Adipocyte (in vitro differentiated cells): ENCODE results near the gene SUFU.
"Not testable (repeated sequence)": the region's sequence is repeated elsewhere in the genome, so short reads cannot be mapped to it uniquely, and the experiment has no call there.

ENCODE experiments used
- DNase-seq: peaks from one replicate; pipeline ENCODE4 v3.0.0-alpha.2; 2015; ENCODE audit warnings: low read depth
- H3K27me3 ChIP-seq: replicated peaks from 2 replicates; pipeline ENCODE4 v1.7.0; 2013; ENCODE audit warnings: mild to moderate bottlenecking, low read length, moderate library complexity; ENCODE audit not compliant: control insufficient read depth, insufficient read depth
- H3K36me3 ChIP-seq: 2 replicates; pipeline ENCODE4 v1.7.0; 2013; ENCODE audit warnings: low read length, mild to moderate bottlenecking, moderate library complexity; ENCODE audit not compliant: control insufficient read depth, insufficient read depth, severe bottlenecking
- H3K4me1 ChIP-seq: 2 replicates; pipeline ENCODE4 v1.7.0; 2013; ENCODE audit warnings: mild to moderate bottlenecking, low read length, moderate library complexity; ENCODE audit not compliant: control insufficient read depth, insufficient read depth
- H3K4me3 ChIP-seq: 2 replicates; pipeline ENCODE4 v1.7.0; 2013; ENCODE audit warnings: mild to moderate bottlenecking, low read length, moderate library complexity
- H3K9ac ChIP-seq: 2 replicates; pipeline ENCODE4 v1.7.0; 2013; ENCODE audit warnings: mild to moderate bottlenecking, low read length, moderate library complexity
- H3K9me3 ChIP-seq: 2 replicates; pipeline ENCODE4 v1.7.0; 2013; ENCODE audit warnings: mild to moderate bottlenecking, low read length, moderate library complexity; ENCODE audit not compliant: control insufficient read depth

The SUFU gene

DNA sequence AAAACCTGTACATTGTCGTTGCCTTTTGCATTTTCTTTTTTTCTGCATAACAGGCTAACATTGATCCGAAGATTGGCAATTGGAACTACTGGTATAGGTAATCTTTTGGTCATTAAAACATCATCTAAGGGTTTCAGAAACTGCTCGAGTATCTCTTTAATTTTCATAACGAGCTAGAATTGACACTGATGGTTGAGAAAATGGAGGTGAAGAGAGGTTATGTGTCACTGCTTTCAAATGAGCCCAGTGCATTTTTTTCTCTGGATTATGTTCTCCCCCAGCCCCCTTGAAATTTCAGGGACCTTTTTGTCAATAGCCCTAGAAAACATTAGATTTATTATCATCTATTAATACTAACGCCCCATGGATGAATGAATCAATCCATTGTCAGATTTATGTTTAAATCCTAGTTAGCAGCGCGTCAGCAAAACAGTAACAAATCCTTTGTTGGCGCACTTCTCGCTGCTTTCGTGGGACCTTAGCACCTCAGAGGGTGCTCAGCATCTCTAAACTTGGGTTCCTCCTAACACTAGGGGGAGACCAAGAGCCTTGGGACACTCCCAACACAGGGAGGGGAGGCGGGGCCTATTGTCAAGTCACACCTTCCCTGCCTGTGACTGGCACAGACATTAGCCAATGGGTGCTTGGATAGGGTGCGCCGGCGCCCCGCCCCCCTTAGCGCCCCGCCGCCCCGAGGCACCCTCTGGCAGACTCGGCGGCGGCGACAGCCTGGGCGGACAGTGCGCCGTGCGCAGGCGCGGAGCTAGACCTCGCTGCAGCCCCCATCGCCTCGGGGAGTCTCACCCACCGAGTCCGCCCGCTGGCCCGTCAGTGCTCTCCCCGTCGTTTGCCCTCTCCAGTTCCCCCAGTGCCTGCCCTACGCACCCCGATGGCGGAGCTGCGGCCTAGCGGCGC, at the start of gene SUFU:
TSS of gene SUFU (plus strand) at position 709 of the 915 bp plus-strand sequence. CDS start at position 890, 181 bp downstream.
- H3K4me3 ChIP-seq, result peak within 1 kb of the TSS; percentile 97
- H3K27me3 ChIP-seq, result no peaks in the 10 kb centered on the region
- no peaks in the 10 kb centered on the region for H3K36me3 ChIP-seq
- peak within 1 kb of the TSS; percentile 98 for H3K9ac ChIP-seq
- peaks cover 45% of the 10 kb centered on the region for H3K4me1 ChIP-seq
- peak; percentile 100 for DNase-seq
- H3K9me3 ChIP-seq, result no peaks in the 10 kb centered on the region

DNA sequence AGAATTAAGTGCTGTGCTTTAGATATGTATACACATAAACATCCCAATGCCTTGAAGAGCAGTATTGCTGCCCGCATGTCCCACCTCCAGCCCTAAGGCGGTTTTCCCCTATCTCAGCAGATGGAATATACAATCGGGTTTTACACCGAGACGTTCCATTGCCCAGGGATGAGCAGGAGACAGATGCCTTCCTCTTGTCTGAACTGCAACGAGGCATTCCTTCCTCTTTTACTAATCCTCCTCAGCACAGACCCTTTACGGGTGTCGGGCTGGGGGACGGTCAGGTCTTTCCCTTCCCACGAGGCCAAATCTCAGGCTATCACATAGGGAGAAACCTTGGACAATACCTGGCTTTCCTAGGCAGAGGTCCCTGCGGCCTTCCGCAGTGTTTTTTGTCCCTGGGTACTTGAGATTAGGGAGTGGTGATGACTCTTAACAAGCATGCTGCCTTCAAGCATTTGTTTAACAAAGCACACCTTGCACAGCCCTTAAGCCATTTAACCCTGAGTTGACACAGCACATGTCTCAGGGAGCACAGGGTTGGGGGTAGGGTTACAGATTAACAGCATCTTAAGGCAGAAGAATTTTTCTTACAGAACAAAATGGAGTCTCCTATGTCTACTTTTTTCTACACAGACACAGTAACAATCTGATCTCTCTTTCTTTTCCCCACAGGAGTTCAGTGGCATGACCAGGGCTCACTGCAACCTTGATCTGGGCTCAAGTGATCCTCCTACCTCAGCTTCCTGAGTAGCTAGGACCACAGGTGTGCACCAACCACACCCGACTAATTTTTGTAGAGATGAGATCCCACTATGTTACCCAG, 48.9 kb upstream of the SUFU start:
- not testable (repeated sequence) for H3K27me3 ChIP-seq, DNase-seq, H3K9ac ChIP-seq, H3K4me3 ChIP-seq, H3K36me3 ChIP-seq, H3K9me3 ChIP-seq
- H3K4me1 ChIP-seq, result peaks cover 32% of the 10 kb centered on the region

DNA sequence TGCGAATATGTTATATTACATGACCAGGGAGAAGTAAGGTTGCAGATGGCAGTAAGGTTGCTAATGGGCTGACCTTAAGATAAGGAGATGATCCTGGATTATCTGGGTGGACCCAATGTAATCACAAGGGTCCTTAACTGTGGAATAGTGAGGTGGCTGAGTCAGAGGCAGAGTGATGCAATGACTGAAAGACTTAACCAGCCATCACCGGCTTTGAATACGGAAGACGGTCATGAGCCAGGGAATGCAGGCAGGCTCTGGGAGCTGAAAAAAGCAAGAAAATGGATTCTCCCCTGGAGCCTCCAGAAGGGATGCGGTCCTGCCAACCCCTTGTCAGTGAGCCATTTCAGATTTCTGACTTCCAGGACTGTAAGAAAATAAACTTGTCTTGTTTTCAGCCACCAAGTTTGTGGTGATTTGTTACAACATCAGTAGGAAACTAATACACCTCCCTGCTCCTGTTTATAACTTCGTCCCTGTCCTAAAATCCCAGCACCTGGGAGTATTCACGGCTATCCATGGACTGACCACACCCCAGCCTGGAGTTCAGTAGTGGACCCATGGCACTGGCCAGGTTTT, 47.8 kb upstream of the SUFU start:
- peaks cover 29% of the 10 kb centered on the region for H3K4me1 ChIP-seq
- peaks cover 7% of the 10 kb centered on the region for H3K27me3 ChIP-seq
- no peaks in the 10 kb centered on the region for H3K9me3 ChIP-seq
- no peaks in the 10 kb centered on the region for H3K36me3 ChIP-seq
- peak; percentile 75 for DNase-seq
- peak overlapping the region; percentile 35 for H3K9ac ChIP-seq
- H3K4me3 ChIP-seq, result no peak overlapping the region

DNA sequence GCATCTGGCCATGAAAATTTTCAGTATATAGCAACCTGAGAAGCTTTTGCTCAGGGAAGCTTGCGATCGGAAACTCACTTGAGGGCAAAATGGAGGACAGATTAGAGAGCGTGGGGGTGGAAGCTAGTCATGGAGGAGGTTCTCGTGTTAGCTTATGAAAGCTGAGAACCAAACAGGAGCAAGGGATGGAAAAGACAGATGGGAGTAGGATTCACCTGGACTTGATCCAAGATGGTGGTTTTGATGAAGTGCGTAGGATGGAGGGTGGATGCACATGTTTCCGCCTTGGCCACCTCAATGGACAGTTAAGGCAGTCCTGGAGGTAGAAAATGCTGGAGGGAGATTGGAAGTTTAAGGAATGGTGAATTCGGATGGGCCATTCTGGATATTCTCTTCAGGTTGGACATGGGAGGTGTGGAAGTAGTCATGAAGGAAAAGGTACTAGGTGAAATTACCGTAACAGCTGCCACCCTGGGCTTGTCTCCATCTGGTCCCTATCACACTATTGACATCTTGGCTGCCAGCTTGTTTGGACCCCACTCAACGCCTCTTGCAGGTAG, 46.1 kb upstream of the SUFU start:
- no peak overlapping the region for H3K4me3 ChIP-seq
- no peaks in the 10 kb centered on the region for H3K36me3 ChIP-seq
- no peak for DNase-seq
- peaks cover 24% of the 10 kb centered on the region for H3K27me3 ChIP-seq
- H3K9ac ChIP-seq, result no peak overlapping the region
- peaks cover 25% of the 10 kb centered on the region for H3K4me1 ChIP-seq
- no peaks in the 10 kb centered on the region for H3K9me3 ChIP-seq

DNA sequence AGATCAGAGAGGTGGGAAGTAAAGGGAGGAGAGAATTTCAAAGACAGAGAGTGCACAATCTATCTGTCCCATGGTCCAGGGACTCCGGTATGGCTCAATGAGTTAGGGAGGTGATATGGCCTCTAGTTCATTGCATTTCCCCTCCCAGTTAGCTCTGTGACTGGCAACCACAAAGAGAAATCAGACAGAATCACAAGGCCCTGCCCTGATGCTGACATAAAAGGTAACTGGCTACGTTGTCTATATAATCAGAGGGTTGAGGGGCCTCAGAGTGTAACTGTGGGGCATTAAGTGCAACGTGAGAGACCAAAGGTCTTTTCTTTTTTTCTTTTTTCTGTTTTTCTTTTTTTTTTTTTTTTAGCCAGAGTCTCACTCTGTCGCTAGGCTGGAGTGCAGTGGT, 45.1 kb upstream of the SUFU start:
- peaks cover 20% of the 10 kb centered on the region for H3K4me1 ChIP-seq
- no peaks in the 10 kb centered on the region for H3K36me3 ChIP-seq
- no peaks in the 10 kb centered on the region for H3K9me3 ChIP-seq
- H3K9ac ChIP-seq, result no peak overlapping the region
- no peak overlapping the region for H3K4me3 ChIP-seq
- peaks cover 27% of the 10 kb centered on the region for H3K27me3 ChIP-seq
- DNase-seq, result no peak

DNA sequence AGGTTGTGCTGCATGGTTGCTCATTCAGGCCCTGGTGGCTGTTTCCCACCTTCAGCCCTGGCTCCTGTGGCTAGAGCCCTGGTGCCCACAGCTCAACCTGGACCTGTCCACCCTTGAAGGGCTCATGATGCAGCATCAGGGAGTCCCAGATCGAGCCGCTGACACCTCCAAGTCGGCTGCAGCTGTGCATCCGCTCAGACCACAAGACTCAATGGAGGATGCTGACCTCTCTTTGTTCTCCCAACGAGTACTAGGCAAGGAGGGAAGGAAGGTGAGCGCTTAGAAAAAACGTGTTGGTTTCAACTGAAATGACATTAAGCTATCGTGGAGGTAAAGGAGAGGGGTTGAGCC, 43.0 kb upstream of the SUFU start:
- Histone ChIP-seq H3K36me3 (no peaks in the 10 kb centered on the region), H3K4me3 (peak overlapping the region; percentile 72), H3K4me1 (peaks cover 13% of the 10 kb centered on the region), H3K27me3 (peaks cover 32% of the 10 kb centered on the region), H3K9me3 (no peaks in the 10 kb centered on the region), H3K9ac (no peak overlapping the region)
- no peak for DNase-seq

DNA sequence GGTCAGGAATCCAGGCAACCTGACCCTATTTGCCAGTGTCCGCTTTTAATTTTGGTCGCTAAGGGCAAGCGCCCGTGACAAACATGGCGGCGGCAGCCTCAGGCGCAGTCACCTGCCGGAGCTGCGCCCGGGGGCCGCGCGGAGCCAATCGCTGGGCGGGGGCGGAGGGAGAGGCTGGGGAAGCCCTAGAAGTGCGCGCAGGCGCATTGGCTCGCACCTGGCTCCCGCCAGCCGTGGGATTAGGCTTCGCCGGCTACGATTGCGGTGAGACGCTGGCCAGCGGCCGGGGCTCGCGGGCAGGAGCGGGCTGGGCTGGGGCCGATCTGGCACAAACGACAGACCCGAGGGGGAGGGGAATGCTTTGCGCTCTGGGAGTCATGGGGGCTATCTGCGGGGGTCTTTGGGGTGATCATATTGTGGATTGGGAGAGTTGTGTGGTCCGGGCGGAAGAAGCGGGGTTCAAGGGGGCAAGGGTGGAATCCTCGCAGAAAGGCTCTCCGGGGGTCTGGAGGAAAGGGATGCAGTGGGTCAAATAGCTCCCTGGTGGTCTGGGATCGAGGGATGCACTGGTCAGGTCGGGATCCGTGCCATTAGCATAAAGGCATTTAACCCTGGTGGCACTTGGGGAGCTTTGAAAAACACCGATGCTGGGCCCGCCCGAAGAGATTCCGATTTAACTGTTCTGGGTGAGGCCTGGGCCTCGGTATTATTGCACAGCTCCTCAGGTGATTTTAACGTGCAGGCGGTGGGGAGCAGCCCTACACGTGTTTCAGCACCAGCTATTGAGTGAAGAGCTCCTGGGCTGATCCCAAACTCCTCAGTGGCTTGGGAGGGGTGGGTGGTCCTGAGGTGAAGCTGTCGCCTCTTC, 42.4 kb upstream of the SUFU start:
- H3K36me3 ChIP-seq, result no peaks in the 10 kb centered on the region
- H3K9ac ChIP-seq, result peak overlapping the region; percentile 45
- peak overlapping the region; percentile 72 for H3K4me3 ChIP-seq
- peak; percentile 85 for DNase-seq
- H3K27me3 ChIP-seq, result peaks cover 32% of the 10 kb centered on the region
- peaks cover 7% of the 10 kb centered on the region for H3K4me1 ChIP-seq
- H3K9me3 ChIP-seq, result no peaks in the 10 kb centered on the region

DNA sequence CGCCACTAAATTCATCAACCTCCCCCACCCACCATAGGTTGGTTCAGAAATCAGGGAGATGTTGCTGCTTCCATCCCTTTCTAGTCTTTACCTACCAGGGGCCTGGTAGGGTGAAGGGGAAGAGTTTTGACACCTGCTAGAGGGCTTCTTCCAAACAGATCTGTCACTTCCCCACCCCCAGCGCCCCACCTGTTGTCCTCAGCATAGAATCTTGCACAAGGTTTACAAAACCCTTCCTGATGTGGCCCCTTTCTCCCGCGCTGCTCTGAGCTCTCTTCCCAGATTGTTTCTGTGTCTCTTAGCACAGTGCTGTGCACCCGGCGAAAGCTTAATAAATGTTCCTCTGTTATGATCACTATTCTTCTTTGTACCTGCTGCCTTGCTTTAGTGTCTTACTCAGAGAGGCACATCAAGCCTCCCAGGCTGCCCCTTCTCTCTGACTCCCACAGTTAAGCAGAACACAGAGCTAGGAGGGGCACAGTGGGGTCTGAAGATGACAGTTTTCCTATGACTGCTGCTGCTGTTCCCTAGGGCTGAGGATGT, 41.2 kb upstream of the SUFU start:
- H3K4me3 ChIP-seq, result no peak overlapping the region
- DNase-seq, result no peak

DNA sequence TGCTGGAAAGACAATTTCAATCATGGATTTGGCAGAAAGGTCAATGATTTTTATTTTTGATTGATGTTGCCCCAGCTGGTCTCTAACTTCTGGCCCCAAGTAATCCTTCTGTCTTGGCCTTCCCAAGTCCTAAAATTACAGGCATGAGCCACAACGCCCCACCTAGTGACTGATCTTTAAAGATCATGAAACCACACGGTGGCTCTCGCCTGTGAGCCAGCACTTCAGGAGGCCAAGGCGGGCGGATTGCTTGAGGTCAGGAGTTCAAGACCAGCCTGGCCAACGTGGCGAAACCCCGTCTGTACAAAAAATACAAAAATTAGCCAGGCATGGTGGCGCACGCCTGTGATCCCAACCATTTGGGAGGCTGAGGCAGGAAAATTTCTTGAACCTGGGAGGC, 39.8 kb upstream of the SUFU start:
- DNase-seq, result no peak
- no peaks in the 10 kb centered on the region for H3K9me3 ChIP-seq
- H3K4me1 ChIP-seq, result peaks cover 18% of the 10 kb centered on the region
- H3K27me3 ChIP-seq, result peaks cover 37% of the 10 kb centered on the region
- no peaks in the 10 kb centered on the region for H3K36me3 ChIP-seq
- no peak overlapping the region for H3K9ac ChIP-seq
- H3K4me3 ChIP-seq, result no peak overlapping the region

More for the DNA sequence above, 41.2 kb upstream of the SUFU start:
- Histone ChIP-seq H3K9me3 (no peaks in the 10 kb centered on the region), H3K27me3 (peaks cover 37% of the 10 kb centered on the region), H3K9ac (no peak overlapping the region), H3K36me3 (no peaks in the 10 kb centered on the region), H3K4me1 (peaks cover 7% of the 10 kb centered on the region)

DNA sequence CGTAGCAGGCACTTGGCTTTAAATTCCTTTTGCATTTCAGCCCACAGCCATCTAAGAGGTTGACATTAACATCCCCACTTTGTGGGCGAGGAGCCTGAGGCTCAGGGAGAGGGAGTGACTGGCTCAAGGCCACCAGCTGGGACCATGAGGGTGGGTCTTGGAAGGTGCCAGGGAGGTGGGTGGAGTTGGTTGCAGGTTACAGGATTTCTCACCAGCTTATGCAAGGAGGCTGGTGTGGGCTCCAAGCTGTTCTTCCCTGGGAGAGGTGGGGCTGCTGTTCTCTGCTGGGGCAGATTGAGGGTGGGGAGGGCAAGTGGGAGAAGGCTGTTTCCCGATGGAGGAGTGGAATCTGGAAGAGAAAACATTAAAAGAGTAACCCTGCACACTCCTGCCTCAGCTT, 38.3 kb upstream of the SUFU start:
- H3K4me3 ChIP-seq, result no peak overlapping the region
- no peak overlapping the region for H3K9ac ChIP-seq
- H3K27me3 ChIP-seq, result peaks cover 33% of the 10 kb centered on the region
- H3K9me3 ChIP-seq, result no peaks in the 10 kb centered on the region
- H3K36me3 ChIP-seq, result no peaks in the 10 kb centered on the region
- DNase-seq, result no peak
- peaks cover 22% of the 10 kb centered on the region for H3K4me1 ChIP-seq
